Measurements from ENCODE around the gene CCZ1. TPM values are rescaled to one million over a fixed set of nuclear protein-coding genes. Genes with fewer than 3 reads are reported as not detected.

The CCZ1 gene
- total and polyA plus RNA-seq, 2 of the 8 experiments (the other 6 are each of a cell fraction or from before 2014, with no cell fraction given), result 56.3 to 150 TPM

GRCh38 chr7:5892498-5892897 lies 6.0 kb upstream of the CCZ1 start:
- WGBS, 2 experiments (ENCODE audit: extremely low coverage in 1 of 2, insufficient coverage in 1 of 2, insufficient read length in 1 of 2, insufficient replicate concordance in 2 of 2, low coverage in 1 of 2, low lambda C conversion rate in 2 of 2, missing lambda C conversion rate in 1 of 2), result 86% methylated on average over 9 of the region's 9 CpGs; no CpG with 5 or more reads in 1 of the 2 experiments
- H2BK120ac ChIP-seq (replicated peaks; ENCODE audit: low read depth, low read length), result no peak overlapping the region
- no peaks in the 10 kb centered on the region for H4K20me1 ChIP-seq (replicated peaks in 1 of 2; ENCODE audit: control insufficient read depth in 1 of 2, insufficient read depth in 2 of 2, low read length in 2 of 2)
- H4K91ac ChIP-seq (replicated peaks; ENCODE audit: insufficient read length, low read length), result no peak overlapping the region
- POLR2A ChIA-PET (ENCODE audit: partially characterized antibody), result no interaction called here
- H3K4me2 ChIP-seq (ENCODE audit: insufficient read depth in 1 of 2, low read depth in 2 of 2, low read length in 2 of 2), result no peak overlapping the region
- H3K23me2 ChIP-seq (ENCODE audit: low read depth, low read length), result no peaks in the 10 kb centered on the region
- H3K36me3 ChIP-seq (ENCODE audit: control insufficient read depth in 2 of 4, insufficient read depth in 4 of 4, low read length in 3 of 4), result no peaks in the 10 kb centered on the region
- H2AK5ac ChIP-seq (ENCODE audit: low read depth, low read length), result no peak overlapping the region
- no peak overlapping the region for H2BK15ac ChIP-seq (ENCODE audit: low read length)
- no peak for FAIRE-seq
- H3K79me1 ChIP-seq (ENCODE audit: low read depth, low read length), result no peaks in the 10 kb centered on the region
- no peak overlapping the region for H2BK5ac ChIP-seq (ENCODE audit: low read depth, low read length)
- no peak overlapping the region for H3K27ac ChIP-seq (ENCODE audit: low read depth, low read length)
- no peak overlapping the region for H3K4ac ChIP-seq (replicated peaks; ENCODE audit: insufficient read length, low read depth, low read length)
- H3K4me3 ChIP-seq (ENCODE audit: extremely low read depth in 1 of 4, insufficient read depth in 2 of 4, low read depth in 3 of 4, low read length in 4 of 4), result no peak overlapping the region
- no peak overlapping the region for H2BK12ac ChIP-seq (ENCODE audit: low read depth, low read length)
- DNase-seq (ENCODE audit: low read depth in 1 of 2, low spot score in 2 of 2), result no peak
- CTCF ChIA-PET (ENCODE audit: partially characterized antibody), result interaction anchor here (0.6 to 1.0 kb wide), 3 partner anchors 8 to 20 kb away, joined by 3 to 5 read pairs (median 3); no protein-coding TSS in a partner anchor
- no peaks in the 10 kb centered on the region for H3K27me3 ChIP-seq (replicated peaks in 1 of 4; ENCODE audit: control insufficient read depth in 3 of 4, extremely low read depth in 1 of 4, insufficient read depth in 3 of 4, low read length in 3 of 4)
- H3K23ac ChIP-seq (ENCODE audit: insufficient read length), result no peak overlapping the region
- H4K8ac ChIP-seq (ENCODE audit: extremely low read depth, insufficient read depth, low read length), result no peak overlapping the region
- no peaks in the 10 kb centered on the region for H3K9me3 ChIP-seq (ENCODE audit: insufficient read depth in 2 of 2, low read depth in 1 of 2, low read length in 1 of 2)
- no peak overlapping the region for H4K5ac ChIP-seq (ENCODE audit: insufficient read length, low read depth, low read length)
- no peaks in the 10 kb centered on the region for H3K79me2 ChIP-seq (ENCODE audit: control insufficient read depth in 1 of 2, insufficient read depth in 2 of 2, low read length in 2 of 2)
- H2AFZ ChIP-seq (ENCODE audit: low read length), result no peak overlapping the region
- no peak overlapping the region for H3K18ac ChIP-seq (ENCODE audit: extremely low read depth, low read length)
- H3K56ac ChIP-seq (replicated peaks; ENCODE audit: insufficient read length, low read depth, low read length), result no peak overlapping the region
- H2BK20ac ChIP-seq (ENCODE audit: low read length), result no peak overlapping the region
- no peak overlapping the region for H3K9ac ChIP-seq (replicated peaks in 1 of 4; ENCODE audit: extremely low read depth in 1 of 4, low read depth in 3 of 4, low read length in 3 of 4)
- H3K14ac ChIP-seq (ENCODE audit: insufficient read length), result no peak overlapping the region
- no peaks in the 10 kb centered on the region for H3K4me1 ChIP-seq (replicated peaks in 1 of 4; ENCODE audit: control insufficient read depth in 3 of 4, insufficient read depth in 4 of 4, low read length in 3 of 4)
- no peak for TF ChIP-seq SRF (IDR thresholded peaks at IDR 0.05; ENCODE audit: low read depth, low read length)
- TF ChIP-seq JUN (IDR thresholded peaks at IDR 0.05; ENCODE audit: low read depth, low read length), result no peak
- TF ChIP-seq CHD1 (IDR thresholded peaks at IDR 0.05; ENCODE audit: low read depth, low read length), result no peak
- no peak for TF ChIP-seq MAX (IDR thresholded peaks at IDR 0.05)
- TF ChIP-seq PHF8 (conservative IDR thresholded peaks at IDR 0.05; ENCODE audit: low read depth, low read length), result no peak

Measured in H1 (cell line).